Cardiac muscle cell (in vitro differentiated cells and primary cell): ENCODE measurements around the gene SWT1. TPM values are rescaled to one million over a fixed set of nuclear protein-coding genes. Genes with fewer than 3 reads are reported as not detected.

ENCODE experiments used
- DNase-seq, 2 donors: peaks; one replicate each; pipeline versions ENCODE4 v3.0.0 to v3.0.0-alpha.2; 2010 to 2017; ENCODE audit warnings: low read depth in 1 of 2, low spot score in 1 of 2
- H3K27ac ChIP-seq: fragments of 200-600 bp; sonication (generic); 2 replicates; pipeline ENCODE4 v1.5.1; 2016
- H3K27me3 ChIP-seq: fragments of 200-600 bp; sonication (generic); 2 replicates; pipeline ENCODE4 v1.6.0; 2016; ENCODE audit warnings: control low read depth
- H3K36me3 ChIP-seq: fragments of 200-600 bp; sonication (generic); 2 replicates; pipeline ENCODE4 v1.5.1; 2016; ENCODE audit warnings: control low read depth
- H3K4me1 ChIP-seq: fragments of 200-600 bp; sonication (generic); 2 replicates; pipeline ENCODE4 v1.8.1; 2017; ENCODE audit warnings: low read depth, mild to moderate bottlenecking, mixed run types
- H3K4me3 ChIP-seq: fragments of 200-600 bp; sonication (generic); 2 replicates; pipeline ENCODE4 v1.5.1; 2016; ENCODE audit warnings: mild to moderate bottlenecking
- H3K9me3 ChIP-seq: fragments of 200-600 bp; sonication (generic); 2 replicates; pipeline ENCODE4 v1.5.1; 2017; ENCODE audit warnings: low read depth, mild to moderate bottlenecking, control low read depth
- polyA plus RNA-seq: library from polyadenylated mRNA; unstranded; fragments of >200 nt; fragmentation: Nextera tagmentation; extraction: Ambion mirVana; gene quantifications from 2 replicates; pipeline ENCODE4 v1.2.1, GENCODE V29; 2016
- total RNA-seq: library from RNA; depleted of rRNA; stranded (reverse); fragments of >200 nt; gene quantifications from 2 replicates; pipeline ENCODE4 v1.2.3, GENCODE V29; 2016
- TF ChIP-seq, protein P1 (sequence below): IDR thresholded peaks from 2 replicates; pipeline ENCODE4 v1.5.1; 2012; ENCODE audit warnings: low read depth, mild to moderate bottlenecking, low read length

The SWT1 gene
- total and polyA plus RNA-seq, 2 experiments from 2014 or later: 2.8 to 4.9 TPM

DNA sequence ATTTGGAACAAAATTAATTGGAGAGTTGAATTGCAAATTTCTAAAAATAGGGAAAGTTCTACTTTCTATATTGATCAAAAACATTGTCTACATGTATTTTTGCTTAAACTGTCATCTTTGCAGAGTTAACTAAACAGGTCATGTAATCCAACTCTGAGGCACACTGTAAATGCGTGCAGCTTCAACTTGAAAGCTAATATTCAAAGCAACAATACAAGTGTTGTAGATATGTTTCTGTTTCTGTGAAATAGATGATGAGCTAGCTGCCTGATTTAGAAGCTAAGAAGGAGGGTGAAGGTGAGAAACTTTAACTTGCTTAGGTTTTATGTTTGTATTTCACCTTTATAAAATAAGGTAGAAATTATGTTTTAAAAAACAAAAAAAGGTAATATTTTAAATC, 82.9 kb downstream of the SWT1 start:
- DNase-seq: no peak
- Histone ChIP-seq H3K36me3 (no peaks in the 10 kb centered on the region), H3K4me3 (no peak overlapping the region), H3K9me3 (no peaks in the 10 kb centered on the region), H3K4me1 (peaks cover 17% of the 10 kb centered on the region), H3K27ac (no peak overlapping the region), H3K27me3 (peaks cover 27% of the 10 kb centered on the region)
- TF ChIP-seq, protein P1, sequence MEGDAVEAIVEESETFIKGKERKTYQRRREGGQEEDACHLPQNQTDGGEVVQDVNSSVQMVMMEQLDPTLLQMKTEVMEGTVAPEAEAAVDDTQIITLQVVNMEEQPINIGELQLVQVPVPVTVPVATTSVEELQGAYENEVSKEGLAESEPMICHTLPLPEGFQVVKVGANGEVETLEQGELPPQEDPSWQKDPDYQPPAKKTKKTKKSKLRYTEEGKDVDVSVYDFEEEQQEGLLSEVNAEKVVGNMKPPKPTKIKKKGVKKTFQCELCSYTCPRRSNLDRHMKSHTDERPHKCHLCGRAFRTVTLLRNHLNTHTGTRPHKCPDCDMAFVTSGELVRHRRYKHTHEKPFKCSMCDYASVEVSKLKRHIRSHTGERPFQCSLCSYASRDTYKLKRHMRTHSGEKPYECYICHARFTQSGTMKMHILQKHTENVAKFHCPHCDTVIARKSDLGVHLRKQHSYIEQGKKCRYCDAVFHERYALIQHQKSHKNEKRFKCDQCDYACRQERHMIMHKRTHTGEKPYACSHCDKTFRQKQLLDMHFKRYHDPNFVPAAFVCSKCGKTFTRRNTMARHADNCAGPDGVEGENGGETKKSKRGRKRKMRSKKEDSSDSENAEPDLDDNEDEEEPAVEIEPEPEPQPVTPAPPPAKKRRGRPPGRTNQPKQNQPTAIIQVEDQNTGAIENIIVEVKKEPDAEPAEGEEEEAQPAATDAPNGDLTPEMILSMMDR: no peak

DNA sequence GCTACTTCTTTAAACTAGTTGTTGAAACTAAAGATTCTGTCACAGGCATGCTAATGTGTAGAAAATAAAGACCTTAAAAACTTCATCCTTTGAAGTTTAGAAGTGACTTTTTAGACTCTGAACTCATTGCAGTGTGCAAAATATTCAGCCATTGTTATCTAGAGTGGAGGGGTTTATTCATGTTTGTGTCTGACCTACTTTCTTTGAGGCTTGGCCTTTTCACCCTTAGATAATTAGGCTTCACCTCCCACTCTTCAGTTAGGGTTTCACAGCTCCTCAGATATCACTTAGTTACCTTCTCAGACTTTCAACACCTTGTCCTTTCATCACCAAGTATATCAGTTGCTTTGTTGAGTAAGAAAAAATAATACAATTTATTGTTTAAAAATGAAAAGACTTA, 84.2 kb downstream of the SWT1 start:
- Histone ChIP-seq H3K36me3 (no peaks in the 10 kb centered on the region), H3K4me1 (peaks cover 17% of the 10 kb centered on the region), H3K27ac (no peak overlapping the region), H3K27me3 (peaks cover 30% of the 10 kb centered on the region), H3K9me3 (no peaks in the 10 kb centered on the region), H3K4me3 (no peak overlapping the region)
- DNase-seq: peak in 1 of 2 donors; percentile 45
- TF ChIP-seq, protein P1: no peak

DNA sequence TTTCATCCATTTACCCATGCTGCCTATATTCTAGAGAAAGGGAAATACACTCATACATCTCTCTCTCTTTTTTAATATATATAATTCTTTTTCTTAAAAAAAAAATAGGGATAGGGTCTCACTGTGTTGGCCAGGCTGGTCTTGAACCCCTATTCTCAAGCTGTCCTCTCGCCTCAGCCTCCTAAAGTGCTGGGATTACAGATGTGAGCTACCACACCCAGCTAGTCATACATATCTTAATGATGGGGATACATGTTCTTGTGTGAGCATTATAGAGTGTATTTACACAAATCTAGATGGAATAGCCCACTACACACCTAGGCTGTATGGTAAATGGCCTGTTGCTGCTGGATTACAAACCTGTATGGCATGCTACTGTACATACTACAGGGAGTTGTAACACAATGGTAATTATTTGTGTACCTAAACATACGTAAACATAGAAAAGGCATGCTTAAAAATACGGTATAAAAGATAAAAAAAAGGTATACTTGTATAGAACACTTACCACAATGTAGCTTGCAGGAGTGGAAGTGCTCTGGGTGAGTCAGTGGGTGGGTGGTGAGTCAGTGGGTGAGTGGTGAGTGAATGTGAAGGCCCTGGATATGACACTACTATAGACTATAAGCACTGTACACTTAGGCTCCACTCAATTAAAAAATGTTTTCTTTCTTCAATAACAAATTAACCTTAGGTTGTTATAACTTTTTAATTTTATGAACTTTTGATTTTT, 87.2 kb downstream of the SWT1 start:
- DNase-seq: peak in 1 of 2 donors; percentile 54

DNA sequence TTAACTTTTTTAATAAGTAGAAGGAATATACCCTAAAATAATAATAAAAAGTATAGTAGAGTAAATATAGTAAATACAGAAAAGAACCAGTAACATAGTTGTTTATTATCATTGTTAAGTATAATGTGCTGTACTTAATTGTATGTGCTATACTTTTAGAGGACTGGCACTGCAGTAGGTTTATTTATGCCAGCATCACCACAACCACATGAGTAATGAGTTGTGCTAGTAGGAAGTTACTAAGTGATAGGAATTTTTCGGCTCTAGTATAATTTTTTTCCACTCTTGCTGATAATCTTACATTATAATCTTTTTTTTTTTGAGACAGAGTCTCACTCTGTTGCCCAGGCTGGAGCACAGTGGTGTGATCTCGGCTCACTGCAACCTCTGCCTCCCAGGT, 88.5 kb downstream of the SWT1 start:
- Histone ChIP-seq H3K4me3 (no peak overlapping the region), H3K9me3 (no peaks in the 10 kb centered on the region), H3K27me3 (peaks cover 32% of the 10 kb centered on the region), H3K4me1 (peaks cover 12% of the 10 kb centered on the region), H3K36me3 (no peaks in the 10 kb centered on the region), H3K27ac (no peak overlapping the region)
- DNase-seq: peak in 1 of 2 donors; percentile 9
- TF ChIP-seq, protein P1: no peak

More for the DNA sequence above, 87.2 kb downstream of the SWT1 start:
- H3K4me1 ChIP-seq: peaks cover 17% of the 10 kb centered on the region
- TF ChIP-seq, protein P1: no peak
- no peak overlapping the region for H3K27ac ChIP-seq
- no peaks in the 10 kb centered on the region for H3K36me3 ChIP-seq
- H3K27me3 ChIP-seq: peaks cover 45% of the 10 kb centered on the region
- no peak overlapping the region for H3K4me3 ChIP-seq
- no peaks in the 10 kb centered on the region for H3K9me3 ChIP-seq

DNA sequence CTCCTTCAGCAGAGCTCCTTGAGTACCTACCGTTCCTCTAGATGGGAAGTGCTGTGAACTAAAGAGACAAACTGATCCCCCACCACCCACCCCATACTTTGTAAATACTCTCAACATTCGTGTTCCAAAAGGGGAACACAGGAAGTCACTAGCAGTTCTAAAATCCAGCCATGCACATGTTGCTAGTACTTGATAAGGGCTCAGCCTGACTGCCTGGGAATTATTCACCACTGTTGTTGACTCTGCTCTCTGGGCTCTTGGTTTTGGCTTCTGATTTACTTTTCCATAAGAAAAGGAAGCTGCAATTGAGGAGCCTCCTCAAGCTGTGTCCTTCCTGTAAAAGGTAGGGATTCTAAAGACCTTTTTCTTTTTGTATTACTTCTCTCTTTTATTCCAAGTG, 92.6 kb downstream of the SWT1 start:
- peak in 1 of 2 donors; percentile 5 for DNase-seq
- H3K4me1 ChIP-seq: no peaks in the 10 kb centered on the region
- H3K9me3 ChIP-seq: no peaks in the 10 kb centered on the region
- H3K4me3 ChIP-seq: no peak overlapping the region
- H3K36me3 ChIP-seq: no peaks in the 10 kb centered on the region
- H3K27ac ChIP-seq: no peak overlapping the region
- TF ChIP-seq, protein P1: no peak
- peaks cover 20% of the 10 kb centered on the region for H3K27me3 ChIP-seq
